Activated CD8-positive, alpha-beta T cell treated with anti-CD3 and anti-CD28 coated beads for 36 hours (primary cell): ENCODE measurements around the gene CHSY1. TPM values are rescaled to one million over a fixed set of nuclear protein-coding genes. Genes with fewer than 3 reads are reported as not detected.
"Not testable (repeated sequence)": the region's sequence is repeated elsewhere in the genome, so short reads cannot be mapped to it uniquely, and the experiment has no call there.

Experiments
- ATAC-seq: fragments of 200-7000 bp; cut with Tn5 transposase; one replicate; pipeline ENCODE4 v1.10.0; 2021; ENCODE audit warnings: mild to moderate bottlenecking, moderate library complexity
- CTCF ChIA-PET: fragments of 350-600 bp; sonication (Branson Sonifier 250); formaldehyde crosslinking; loops from one replicate; lab custom pipeline; 2021; ENCODE audit warnings: antibody characterized with exemption; lab: Charles Lee
- POLR2A ChIA-PET: fragments of 350-600 bp; sonication (Branson Sonifier 250); formaldehyde crosslinking; loops from one replicate; lab custom pipeline; 2021; ENCODE audit warnings: antibody characterized with exemption; lab: Charles Lee
- DNase-seq: peaks from one replicate; pipeline ENCODE4 v3.0.0-alpha.2; 2020
- H3K27ac Mint-ChIP-seq: one replicate; pipeline ENCODE4 v1.8.0; 2021; ENCODE audit warnings: mild to moderate bottlenecking, mixed read lengths
- H3K27me3 Mint-ChIP-seq: one replicate; pipeline ENCODE4 v1.8.0; 2021; ENCODE audit warnings: mixed read lengths
- H3K36me3 Mint-ChIP-seq: one replicate; pipeline ENCODE4 v1.8.0; 2021; ENCODE audit warnings: low read depth, mixed read lengths
- H3K4me1 Mint-ChIP-seq: one replicate; pipeline ENCODE4 v1.8.0; 2021; ENCODE audit warnings: low read depth, mixed read lengths
- H3K4me3 Mint-ChIP-seq: one replicate; pipeline ENCODE4 v1.8.0; 2021; ENCODE audit warnings: mild to moderate bottlenecking, moderate library complexity, mixed read lengths
- H3K9me3 Mint-ChIP-seq: one replicate; pipeline ENCODE4 v1.8.0; 2021; ENCODE audit warnings: mixed read lengths
- CTCF ChIP-seq: fragments of 200-600 bp; IDR thresholded peaks from one replicate; pipeline ENCODE4 v1.8.0; 2022; ENCODE audit warnings: antibody characterized with exemption, mild to moderate bottlenecking
- intact Hi-C: fragments of 100-400 bp; cut with micrococcal nuclease; formaldehyde crosslinking; loops from one replicate; pipeline ENCODE4 v1.10.0; 2022
- total RNA-seq, 2 experiments: library from RNA; stranded (reverse); gene quantifications; one replicate each; pipeline ENCODE4 v1.2.3, GENCODE V29; 2021

The CHSY1 gene
- total RNA-seq, 2 experiments from 2014 or later, result 57.9 to 58.3 TPM

GRCh38 chr15:101127506-101128076 lies 124.3 kb downstream of the CHSY1 start:
- H3K4me3 Mint-ChIP-seq, result peak overlapping the region; percentile 53
- ATAC-seq (peak; percentile 71), DNase-seq (peak; percentile 75)
- no peak for TF ChIP-seq CTCF
- peaks cover 18% of the 10 kb centered on the region for H3K9me3 Mint-ChIP-seq
- CTCF ChIA-PET, result interaction anchor here (0.7 to 2.9 kb wide), 9 partner anchors 8 to 131 kb away, joined by 3 to 10 read pairs (median 4); partner anchors contain the start of gene CHSY1
- H3K36me3 Mint-ChIP-seq, result peaks cover 6% of the 10 kb centered on the region
- peaks cover 57% of the 10 kb centered on the region for H3K4me1 Mint-ChIP-seq
- POLR2A ChIA-PET, result interaction anchor here (0.7 to 1.4 kb wide), 7 partner anchors 11 to 209 kb away, joined by 3 to 5 read pairs (median 3); no protein-coding TSS in a partner anchor
- peak overlapping the region; percentile 96 for H3K27ac Mint-ChIP-seq
- intact Hi-C loops, result loop anchor here (5.0 kb wide), 2 partner anchors 40 to 60 kb away; no protein-coding TSS in a partner anchor
- no peaks in the 10 kb centered on the region for H3K27me3 Mint-ChIP-seq

GRCh38 chr15:101126618-101127505 lies 125.0 kb downstream of the CHSY1 start:
- H3K27me3 Mint-ChIP-seq, result no peaks in the 10 kb centered on the region
- ATAC-seq (peak; percentile 67), DNase-seq (peak; percentile 46)
- H3K9me3 Mint-ChIP-seq, result peaks cover 18% of the 10 kb centered on the region
- H3K4me3 Mint-ChIP-seq, result peak overlapping the region; percentile 53
- TF ChIP-seq CTCF, result no peak
- peaks cover 6% of the 10 kb centered on the region for H3K36me3 Mint-ChIP-seq
- H3K4me1 Mint-ChIP-seq, result peaks cover 64% of the 10 kb centered on the region
- H3K27ac Mint-ChIP-seq, result peak overlapping the region; percentile 96
- intact Hi-C loops, result loop anchor here (5.0 kb wide), 2 partner anchors 40 to 60 kb away; no protein-coding TSS in a partner anchor
- POLR2A ChIA-PET, result interaction anchor here (0.7 to 1.4 kb wide), 12 partner anchors 10 to 209 kb away, joined by 3 to 7 read pairs (median 3); no protein-coding TSS in a partner anchor
- CTCF ChIA-PET, result interaction anchor here (0.7 to 1.4 kb wide), 6 partner anchors 8 to 131 kb away, joined by 3 to 6 read pairs (median 4); partner anchors contain the start of gene CHSY1

- ChIA-PET POLR2A (interaction anchor here (0.8 to 1.4 kb wide), 7 partner anchors 9 to 125 kb away, joined by 3 to 7 read pairs (median 3); no protein-coding TSS in a partner anchor), CTCF (interaction anchor here (0.8 to 1.8 kb wide), 5 partner anchors 14 to 133 kb away, joined by 3 to 6 read pairs (median 5); partner anchors contain the start of gene CHSY1)
- peak overlapping the region; percentile 11 for H3K4me3 Mint-ChIP-seq
- peaks cover 16% of the 10 kb centered on the region for H3K9me3 Mint-ChIP-seq
- not testable (repeated sequence) for H3K27me3 Mint-ChIP-seq, H3K36me3 Mint-ChIP-seq, DNase-seq, ATAC-seq
- intact Hi-C loops, result loop anchor here (5.0 kb wide), 2 partner anchors 41 to 61 kb away; no protein-coding TSS in a partner anchor
- peaks cover 62% of the 10 kb centered on the region for H3K4me1 Mint-ChIP-seq
- H3K27ac Mint-ChIP-seq, result peak overlapping the region; percentile 76
Observed at GRCh38 chr15:101125881-101126428, 125.9 kb downstream of the CHSY1 start.

Other genes with a start within 250 kb of the CHSY1 start
- 10 to 100 TPM; 18.8 to 21.6 TPM for gene SELENOS, start 25.4 kb upstream of the CHSY1 start, total RNA-seq
- gene SNRPA1, start 43.2 kb upstream of the CHSY1 start, total RNA-seq, result 100 to 1,000 TPM; 243 to 249 TPM
- 1 to 10 TPM; 2.7 to 3.0 TPM for gene PCSK6, start 237.7 kb upstream of the CHSY1 start, total RNA-seq